ENCODE data around the gene LYPD5.

The LYPD5 gene

GRCh38 chr19:43747557-43748204 lies 54.6 kb downstream of the LYPD5 start:
- DNase-seq (ENCODE audit: low read depth), result no peak
- TF ChIP-seq, protein P1, sequence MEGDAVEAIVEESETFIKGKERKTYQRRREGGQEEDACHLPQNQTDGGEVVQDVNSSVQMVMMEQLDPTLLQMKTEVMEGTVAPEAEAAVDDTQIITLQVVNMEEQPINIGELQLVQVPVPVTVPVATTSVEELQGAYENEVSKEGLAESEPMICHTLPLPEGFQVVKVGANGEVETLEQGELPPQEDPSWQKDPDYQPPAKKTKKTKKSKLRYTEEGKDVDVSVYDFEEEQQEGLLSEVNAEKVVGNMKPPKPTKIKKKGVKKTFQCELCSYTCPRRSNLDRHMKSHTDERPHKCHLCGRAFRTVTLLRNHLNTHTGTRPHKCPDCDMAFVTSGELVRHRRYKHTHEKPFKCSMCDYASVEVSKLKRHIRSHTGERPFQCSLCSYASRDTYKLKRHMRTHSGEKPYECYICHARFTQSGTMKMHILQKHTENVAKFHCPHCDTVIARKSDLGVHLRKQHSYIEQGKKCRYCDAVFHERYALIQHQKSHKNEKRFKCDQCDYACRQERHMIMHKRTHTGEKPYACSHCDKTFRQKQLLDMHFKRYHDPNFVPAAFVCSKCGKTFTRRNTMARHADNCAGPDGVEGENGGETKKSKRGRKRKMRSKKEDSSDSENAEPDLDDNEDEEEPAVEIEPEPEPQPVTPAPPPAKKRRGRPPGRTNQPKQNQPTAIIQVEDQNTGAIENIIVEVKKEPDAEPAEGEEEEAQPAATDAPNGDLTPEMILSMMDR (conservative IDR thresholded peaks at IDR 0.05; ENCODE audit: low read length), result no peak
- no peak overlapping the region for H3K4me3 ChIP-seq (ENCODE audit: low read length)
